ENCODE results near the gene TRHDE.

The TRHDE gene

GRCh38 chr12:72236071-72236705, 36.0 kb upstream of the TRHDE start:
- no peaks in the 10 kb centered on the region for H3K36me3 ChIP-seq (replicated peaks)
- in situ Hi-C loops (cut with HindIII; ENCODE audit: low pct_ligation_motif_present, low sequenced_read_pairs) = no loop called here
- no peak overlapping the region for H3K4me3 ChIP-seq (ENCODE audit: low read depth, low read length)
- no peaks in the 10 kb centered on the region for H3K27me3 ChIP-seq (replicated peaks)
- no peak overlapping the region for H3K27ac ChIP-seq
- no peak for DNase-seq
- TF ChIP-seq CTCF (IDR thresholded peaks at IDR 0.05; ENCODE audit: low read depth, low read length, missing control alignments) = no peak

- no peaks in the 10 kb centered on the region for H3K27me3 ChIP-seq (replicated peaks)
- no peak for DNase-seq
- no peak overlapping the region for H3K27ac ChIP-seq
- H3K36me3 ChIP-seq (replicated peaks) = no peaks in the 10 kb centered on the region
- H3K4me3 ChIP-seq (ENCODE audit: low read depth, low read length) = no peak overlapping the region
- in situ Hi-C loops (cut with HindIII; ENCODE audit: low pct_ligation_motif_present, low sequenced_read_pairs) = no loop called here
- no peak for TF ChIP-seq CTCF (IDR thresholded peaks at IDR 0.05; ENCODE audit: low read depth, low read length, missing control alignments)
Measured at GRCh38 chr12:72241552-72241951, 30.6 kb upstream of the TRHDE start.

GRCh38 chr12:72242946-72243345, 29.2 kb upstream of the TRHDE start:
- Histone ChIP-seq H3K27ac (no peak overlapping the region), H3K4me3 (ENCODE audit: low read depth, low read length) (no peak overlapping the region), H3K27me3 (replicated peaks) (no peaks in the 10 kb centered on the region), H3K36me3 (replicated peaks) (no peaks in the 10 kb centered on the region)
- DNase-seq = no peak
- in situ Hi-C loops (cut with HindIII; ENCODE audit: low pct_ligation_motif_present, low sequenced_read_pairs) = no loop called here
- TF ChIP-seq CTCF (IDR thresholded peaks at IDR 0.05; ENCODE audit: low read depth, low read length, missing control alignments) = no peak

- DNase-seq = peak; percentile 30
- in situ Hi-C loops (cut with HindIII; ENCODE audit: low pct_ligation_motif_present, low sequenced_read_pairs) = no loop called here
- no peak overlapping the region for H3K4me3 ChIP-seq (ENCODE audit: low read depth, low read length)
Measured at GRCh38 chr12:72246370-72246769, 25.8 kb upstream of the TRHDE start.

GRCh38 chr12:72250346-72250745, 21.8 kb upstream of the TRHDE start:
- H3K4me3 ChIP-seq (ENCODE audit: low read depth, low read length) = no peak overlapping the region
- TF ChIP-seq CTCF (IDR thresholded peaks at IDR 0.05; ENCODE audit: low read depth, low read length, missing control alignments) = no peak
- H3K27me3 ChIP-seq (replicated peaks) = no peaks in the 10 kb centered on the region
- H3K27ac ChIP-seq = no peak overlapping the region
- no peak for DNase-seq
- H3K36me3 ChIP-seq (replicated peaks) = no peaks in the 10 kb centered on the region
- in situ Hi-C loops (cut with HindIII; ENCODE audit: low pct_ligation_motif_present, low sequenced_read_pairs) = no loop called here

More at GRCh38 chr12:72246370-72246769, 25.8 kb upstream of the TRHDE start:
- Histone ChIP-seq H3K36me3 (replicated peaks) (no peaks in the 10 kb centered on the region), H3K27ac (no peak overlapping the region), H3K27me3 (replicated peaks) (no peaks in the 10 kb centered on the region)
- no peak for TF ChIP-seq CTCF (IDR thresholded peaks at IDR 0.05; ENCODE audit: low read depth, low read length, missing control alignments)

GRCh38 chr12:72256725-72257124, 15.4 kb upstream of the TRHDE start:
- in situ Hi-C loops (cut with HindIII; ENCODE audit: low pct_ligation_motif_present, low sequenced_read_pairs) = no loop called here
- TF ChIP-seq CTCF (IDR thresholded peaks at IDR 0.05; ENCODE audit: low read depth, low read length, missing control alignments) = no peak
- Histone ChIP-seq H3K36me3 (replicated peaks) (no peaks in the 10 kb centered on the region), H3K4me3 (ENCODE audit: low read depth, low read length) (no peak overlapping the region), H3K27ac (no peak overlapping the region), H3K27me3 (replicated peaks) (no peaks in the 10 kb centered on the region)
- no peak for DNase-seq
